Endothelial cell of umbilical vein (primary cell): ENCODE data around the gene WBP2. TPM values are rescaled to one million over a fixed set of nuclear protein-coding genes. Genes with fewer than 3 reads are reported as not detected.
"Not testable (repeated sequence)": the region's sequence is repeated elsewhere in the genome, so short reads cannot be mapped to it uniquely, and the experiment has no call there.

Experiments used
- BruUV-seq: library from RNA; stranded (reverse); fragments of 400-500 nt; replicated peaks from 2 replicates; lab custom pipeline; 2021; lab: Mats Ljungman, UMichigan
- CTCF ChIA-PET: fragments of 300-600, 350-600 bp; sonication (Branson Sonifier 250); formaldehyde crosslinking; loops from one replicate; lab custom pipeline; 2021; ENCODE audit warnings: antibody characterized with exemption, inconsistent platforms; lab: Charles Lee
- POLR2A ChIA-PET: fragments of 300-600, 350-600 bp; sonication (Branson Sonifier 250); formaldehyde crosslinking; loops from one replicate; lab custom pipeline; 2021; ENCODE audit warnings: antibody characterized with exemption, inconsistent platforms; lab: Charles Lee
- DNase-seq: peaks from one replicate; pipeline ENCODE4 v3.0.0-alpha.2; 2011; ENCODE audit warnings: low read depth, low spot score
- FAIRE-seq: peaks from 2 replicates; lab custom pipeline; 2011; peaks lifted over from hg19 to GRCh38; lab: Jason Lieb, UNC
- H2AFZ ChIP-seq: 2 replicates; pipeline ENCODE4 v1.6.0; 2012; ENCODE audit warnings: low read depth, low read length, control low read depth, inconsistent platforms
- H3K27ac ChIP-seq: 2 replicates; pipeline ENCODE4 v1.5.1; 2011; ENCODE audit warnings: low read depth, mild to moderate bottlenecking, control low read depth, low read length, moderate library complexity; ENCODE audit not compliant: insufficient read depth
- H3K27me3 ChIP-seq, 2 experiments: 2 replicates each; pipeline versions ENCODE4 v1.6.0 to v1.6.1; 2011; ENCODE audit warnings: low read length in 2 of 2, mixed read lengths in 1 of 2; ENCODE audit not compliant: control insufficient read depth in 2 of 2, insufficient read depth in 2 of 2
- H3K36me3 ChIP-seq, 2 experiments: 2 replicates in 1 of 2; 3 replicates in 1 of 2; pipeline ENCODE4 v1.5.1; 2011; ENCODE audit warnings: low read length in 2 of 2, mild to moderate bottlenecking in 1 of 2, moderate library complexity in 1 of 2; ENCODE audit not compliant: control insufficient read depth in 2 of 2, insufficient read depth in 2 of 2; ENCODE audit errors: extremely low read depth in 1 of 2
- H3K4me1 ChIP-seq: 3 replicates; pipeline ENCODE4 v1.5.1; 2011; ENCODE audit warnings: mild to moderate bottlenecking, low read length; ENCODE audit not compliant: control insufficient read depth, insufficient read depth; ENCODE audit errors: extremely low read depth
- H3K4me2 ChIP-seq: 2 replicates; pipeline ENCODE4 v1.6.1; 2011; ENCODE audit warnings: low read length, control low read depth, mixed read lengths; ENCODE audit not compliant: insufficient read depth
- H3K4me3 ChIP-seq, 3 experiments: fragments of 200-600 bp in 1 of 3; sonication (generic), shearing (Covaris generic) in 1 of 3; replicated peaks in 1 of 3; 2 replicates each; pipeline ENCODE4 v1.5.1; 2011 to 2016; ENCODE audit warnings: control low read depth in 3 of 3, low read length in 3 of 3, mild to moderate bottlenecking in 2 of 3, inconsistent platforms in 1 of 3, low read depth in 1 of 3, moderate library complexity in 1 of 3; ENCODE audit not compliant: insufficient read depth in 1 of 3
- H3K79me2 ChIP-seq: 2 replicates; pipeline ENCODE4 v1.6.0; 2012; ENCODE audit warnings: low read length, inconsistent platforms; ENCODE audit not compliant: control insufficient read depth, insufficient read depth
- H3K9ac ChIP-seq: replicated peaks from 2 replicates; pipeline ENCODE3; 2011; ENCODE audit warnings: low read length, control low read depth; ENCODE audit not compliant: insufficient read depth; ENCODE audit errors: extremely low read depth
- H3K9me1 ChIP-seq: replicated peaks from 3 replicates; pipeline ENCODE4 v1.6.0; 2011; ENCODE audit warnings: mild to moderate bottlenecking, low read length; ENCODE audit not compliant: control insufficient read depth, insufficient read depth; ENCODE audit errors: extremely low read depth
- H3K9me3 ChIP-seq: replicated peaks from 2 replicates; pipeline ENCODE4 v1.5.1; 2012; ENCODE audit warnings: low read length, inconsistent platforms; ENCODE audit not compliant: control insufficient read depth, insufficient read depth
- H4K20me1 ChIP-seq: replicated peaks from 2 replicates; pipeline ENCODE3; 2011; ENCODE audit warnings: mild to moderate bottlenecking, low read length; ENCODE audit not compliant: control insufficient read depth, insufficient read depth; ENCODE audit errors: extremely low read depth
- CTCF ChIP-seq, 2 donors: IDR thresholded peaks; 1 replicate in 1 of 2; 2 replicates in 1 of 2; pipeline ENCODE4 v1.5.1; 2011; ENCODE audit warnings: low read length in 2 of 2, mild to moderate bottlenecking in 2 of 2, moderate library complexity in 2 of 2, control low read depth in 1 of 2, inconsistent platforms in 1 of 2, low read depth in 1 of 2; ENCODE audit not compliant: insufficient read depth in 1 of 2; ENCODE audit errors: extremely low read depth in 1 of 2
- EZH2 ChIP-seq: IDR thresholded peaks from 2 replicates; pipeline ENCODE4 v1.6.1; 2012; ENCODE audit warnings: borderline replicate concordance, low read depth, mild to moderate bottlenecking, moderate library complexity, low read length, inconsistent platforms; ENCODE audit not compliant: severe bottlenecking
- FOS ChIP-seq: IDR thresholded peaks from 2 replicates; pipeline ENCODE4 v1.6.1; 2011; ENCODE audit warnings: mild to moderate bottlenecking, low read length, moderate library complexity, borderline replicate concordance; ENCODE audit not compliant: insufficient read depth
- GATA2 ChIP-seq: IDR thresholded peaks from 2 replicates; pipeline ENCODE4 v1.7.0; 2011; ENCODE audit warnings: low read depth, mild to moderate bottlenecking, moderate library complexity, mixed read lengths, low read length; ENCODE audit not compliant: insufficient read length, insufficient read depth
- JUN ChIP-seq: IDR thresholded peaks from 2 replicates; pipeline ENCODE4 v1.6.1; 2011; ENCODE audit warnings: borderline replicate concordance, low read depth; ENCODE audit not compliant: insufficient read length, insufficient read depth
- MAX ChIP-seq: IDR thresholded peaks from 2 replicates; pipeline ENCODE4 v1.6.1; 2011; ENCODE audit not compliant: insufficient read depth, insufficient read length
- MYC ChIP-seq: IDR thresholded peaks from one replicate; pipeline ENCODE4 v1.6.1; 2011; ENCODE audit warnings: mild to moderate bottlenecking, low read depth, low read length
- POLR2A ChIP-seq: IDR thresholded peaks from 2 replicates; pipeline ENCODE4 v1.6.1; 2012; ENCODE audit warnings: low read depth, mild to moderate bottlenecking, control low read depth, low read length
- POLR2AphosphoS5 ChIP-seq: IDR thresholded peaks from 2 replicates; pipeline ENCODE4 v1.6.1; 2012; ENCODE audit warnings: low read depth, mild to moderate bottlenecking, control low read depth, low read length, moderate library complexity; ENCODE audit not compliant: insufficient read depth
- dilution Hi-C: fragments of 300-500 bp; cut with MboI; formaldehyde crosslinking; loops from one replicate; pipeline ENCODE4 v1.15.0; 2019; ENCODE audit warnings: low sequenced_read_pairs; ENCODE audit not compliant: extremely low pct_ligation_motif_present
- intact Hi-C: fragments of 100-400 bp; cut with micrococcal nuclease; formaldehyde crosslinking; loops from one replicate; pipeline ENCODE4 v1.10.0; 2022
- polyA plus RNA-seq, 4 experiments: library from polyadenylated mRNA; depleted of rRNA in 3 of 4; stranded (reverse) in 3 of 4; unstranded in 1 of 4; fragments of >200 nt; gene quantifications; 2 replicates each; pipeline versions ENCODE4 v1.2.1 to v1.2.3, GENCODE V29; 2011 to 2012; ENCODE audit warnings: missing spikeins in 1 of 4
- total RNA-seq: library from RNA; stranded (reverse); gene quantifications from 2 replicates; pipeline ENCODE4 v1.2.3, GENCODE V29; 2021

Gene WBP2
- total and polyA plus RNA-seq, 2 donors (not counting 3 experiments of a cell fraction or from before 2014, with no cell fraction given): 81.5 to 126 TPM

DNA sequence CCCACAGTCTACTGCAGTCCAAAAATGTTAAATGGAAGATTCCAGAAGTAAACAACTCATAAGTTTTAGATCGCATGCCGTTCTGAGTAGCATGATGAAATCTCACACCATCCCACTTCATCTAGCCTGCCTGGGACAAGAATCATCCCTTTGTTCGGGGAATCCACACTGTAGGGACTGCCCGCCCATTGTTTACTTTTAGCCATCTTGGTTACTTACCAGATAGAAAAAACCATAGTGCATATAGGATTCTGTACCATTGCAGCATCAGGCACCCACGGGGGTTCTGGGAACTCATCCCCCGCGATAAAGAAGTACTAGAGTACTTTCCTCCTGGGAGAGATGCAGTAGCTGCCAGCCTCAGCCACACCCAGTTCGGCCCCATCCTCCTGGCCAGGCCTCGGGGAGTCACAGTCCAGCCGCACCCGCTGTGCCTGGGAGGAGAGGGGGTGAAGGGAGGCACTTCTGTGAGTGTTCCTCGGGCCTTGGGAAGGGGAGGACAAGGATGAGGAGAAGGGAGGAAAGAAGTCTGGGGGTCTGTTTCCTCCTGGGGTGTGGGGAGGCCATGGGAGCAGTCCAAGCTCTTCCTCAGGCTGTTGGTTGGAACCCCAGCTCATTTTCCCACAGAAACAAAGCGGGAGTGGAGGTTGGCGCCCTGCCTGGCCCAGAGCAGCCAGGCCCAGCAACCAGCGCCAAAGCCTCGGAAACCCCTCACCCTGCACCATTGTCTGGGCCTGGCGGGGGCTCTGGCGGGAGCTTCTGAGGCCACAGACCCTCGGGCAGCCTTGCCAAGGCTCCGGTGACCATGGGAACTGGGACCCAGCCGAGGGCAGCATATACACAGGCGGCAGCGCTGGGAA is 14.4 kb upstream of the WBP2 start:
- H3K4me1 ChIP-seq: peaks cover 24% of the 10 kb centered on the region
- peak overlapping the region; percentile 94 for H2AFZ ChIP-seq
- H3K9me3 ChIP-seq: no peaks in the 10 kb centered on the region
- H3K4me3 ChIP-seq: no peak overlapping the region
- H3K9ac ChIP-seq: peak overlapping the region; percentile 35
- POLR2A ChIA-PET: interaction anchor here (1.7 kb wide), 1 partner anchor 11 kb away, joined by 5 read pairs; no protein-coding TSS in a partner anchor
- no peaks in the 10 kb centered on the region for H3K27me3 ChIP-seq
- no peaks in the 10 kb centered on the region for H4K20me1 ChIP-seq
- H3K36me3 ChIP-seq: peaks cover 0 to 8% of the 10 kb centered on the region in 2 experiments
- H3K9me1 ChIP-seq: no peaks in the 10 kb centered on the region
- FAIRE-seq: no peak
- peak; percentile 86 for DNase-seq
- H3K79me2 ChIP-seq: no peaks in the 10 kb centered on the region
- TF ChIP-seq POLR2AphosphoS5: no peak
- TF ChIP-seq MAX: no peak
- TF ChIP-seq POLR2A: no peak
- no peak for TF ChIP-seq GATA2
- TF ChIP-seq JUN: no peak
- TF ChIP-seq MYC: no peak
- no peak for TF ChIP-seq EZH2
- no peak for TF ChIP-seq CTCF (IDR thresholded peaks at IDR 0.05; ENCODE audit: extremely low read depth in 1 of 2, insufficient read depth in 1 of 2, low read depth in 1 of 2, low read length in 2 of 2)
- no peak for TF ChIP-seq FOS
- peak overlapping the region; percentile 33 for H3K27ac ChIP-seq
- no peak overlapping the region for H3K4me2 ChIP-seq
- intact Hi-C loops (no loop called here), dilution Hi-C loops (no loop called here)
- no TSS peak for BruUV-seq
- CTCF ChIA-PET: interaction anchor here (1.8 to 10.3 kb wide), 2 partner anchors 11 to 27 kb away, joined by 4 to 241 read pairs; partner anchors contain the start of genes TRIM65 and WBP2

DNA sequence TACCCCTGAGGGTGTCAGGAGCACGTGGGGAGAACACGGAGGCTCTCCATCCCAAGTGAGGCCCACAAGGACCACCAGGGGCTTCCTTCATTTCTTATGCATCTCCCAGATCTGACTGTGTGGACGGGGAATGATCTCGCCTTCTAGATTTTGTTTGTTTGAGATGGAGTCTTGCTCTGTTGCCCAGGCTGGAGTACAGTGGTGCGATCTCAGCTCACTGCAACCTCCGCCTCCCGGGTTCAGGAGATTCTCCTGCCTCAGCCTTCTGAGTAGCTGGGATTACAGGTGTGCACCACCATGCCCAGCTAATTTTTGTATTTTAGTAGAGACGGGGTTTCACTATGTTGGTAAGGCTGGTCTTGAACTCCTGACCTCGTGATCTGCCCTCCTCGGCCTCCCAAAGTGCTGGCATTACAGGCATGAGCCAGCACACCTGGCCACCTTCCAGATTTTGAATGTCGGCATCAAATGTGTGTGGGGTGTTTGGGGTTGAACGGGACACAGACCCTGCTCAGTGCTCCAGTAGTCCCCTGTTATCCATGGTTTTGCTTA is 13.7 kb upstream of the WBP2 start:
- H3K9me3 ChIP-seq, H4K20me1 ChIP-seq, H3K9ac ChIP-seq, H3K9me1 ChIP-seq, H3K27me3 ChIP-seq, intact Hi-C loops, H3K4me3 ChIP-seq, H3K79me2 ChIP-seq, H3K4me2 ChIP-seq, H3K27ac ChIP-seq, BruUV-seq, DNase-seq, H3K36me3 ChIP-seq, FAIRE-seq, dilution Hi-C loops: not testable (repeated sequence)
- Histone ChIP-seq H2AFZ (peak overlapping the region; percentile 94), H3K4me1 (peaks cover 22% of the 10 kb centered on the region)
- POLR2A ChIA-PET: interaction anchor here (1.7 kb wide), 1 partner anchor 10 kb away, joined by 5 read pairs; no protein-coding TSS in a partner anchor
- CTCF ChIA-PET: interaction anchor here (1.8 kb wide), 1 partner anchor 28 kb away, joined by 4 read pairs; the partner anchor contains the start of gene TRIM65
